HepG2 (cell line): ENCODE results near the gene AHR.

Experiments used
- EP300 ChIP-seq, 3 experiments: sonication (generic) in 1 of 3; formaldehyde crosslinking in 1 of 3; IDR thresholded peaks; 2 replicates each; pipeline versions ENCODE4 v1.5.1 to v1.6.1; 2011 to 2020; ENCODE audit warnings: low read depth in 2 of 3, low read length in 2 of 3, borderline replicate concordance in 1 of 3, improper control_type of control experiment in 1 of 3, mild to moderate bottlenecking in 1 of 3, missing genetic modification reagents in 1 of 3, moderate library complexity in 1 of 3
- FOXM1 ChIP-seq: sonication (generic); formaldehyde crosslinking; IDR thresholded peaks from 2 replicates; pipeline ENCODE4 v1.5.0; 2020; ENCODE audit warnings: missing genetic modification reagents
- TOE1 ChIP-seq: sonication (generic); formaldehyde crosslinking; IDR thresholded peaks from 2 replicates; pipeline ENCODE4 v1.4.0; 2020; ENCODE audit warnings: mild to moderate bottlenecking, missing genetic modification reagents

- TF ChIP-seq EP300 (IDR thresholded peaks at IDR 0.05; ENCODE audit: low read depth in 2 of 2, low read length in 2 of 2) = no peak
- no peak for TF ChIP-seq EP300 (CRISPR knock-in tag; IDR thresholded peaks at IDR 0.05; ENCODE audit: borderline replicate concordance)
- TF ChIP-seq TOE1 = no peak
- TF ChIP-seq FOXM1 (CRISPR knock-in tag) = no peak
These were observed 12.7 kb downstream of the AHR start for GRCh38 chr7:17311194-17311593.
